Measurements from ENCODE around the gene ZBTB5. TPM values are rescaled to one million over a fixed set of nuclear protein-coding genes. Genes with fewer than 3 reads are reported as not detected.

Gene ZBTB5
- total RNA-seq, 1 experiment from 2014 or later = 16.7 TPM

DNA sequence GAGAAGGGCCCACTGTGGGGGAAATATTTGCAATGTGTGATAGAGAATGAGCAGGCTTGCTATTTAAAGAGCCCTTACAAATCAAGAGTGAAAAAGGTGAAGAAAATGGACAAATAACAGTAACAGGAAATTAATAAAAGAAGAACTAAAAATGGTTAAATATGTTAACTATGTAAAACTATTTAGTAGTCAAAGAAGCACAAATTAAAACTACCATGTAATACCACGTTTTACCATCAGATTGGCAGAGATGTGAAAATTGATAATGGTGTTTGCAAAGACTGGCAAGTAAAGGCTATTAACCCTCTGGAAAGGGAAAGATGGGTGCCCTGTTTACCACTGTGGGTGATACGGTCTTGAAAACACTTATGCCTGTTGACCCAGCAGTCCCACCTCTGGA lies 65.9 kb downstream of the ZBTB5 start:
- ChIA-PET CTCF (interaction anchor here (0.6 to 0.8 kb wide), 2 partner anchors 9 to 11 kb away, joined by 3 to 4 read pairs; no protein-coding TSS in a partner anchor), POLR2A (no interaction called here)
- ATAC-seq = no peak
- no peak for DNase-seq (ENCODE audit: low spot score)
- no peak overlapping the region for H3K4me3 Mint-ChIP-seq
- no peaks in the 10 kb centered on the region for H3K27me3 Mint-ChIP-seq (ENCODE audit: low read depth)
- 0 out of 2 replicates have a peak, but pooled peaks cover 3% of the 10 kb centered on the region for H3K4me1 Mint-ChIP-seq
- TF ChIP-seq MYBL2 (CRISPR knock-in tag; IDR thresholded peaks at IDR 0.05) (no peak), CREB1 (CRISPR knock-in tag; IDR thresholded peaks at IDR 0.05) (no peak), IRF2 (CRISPR knock-in tag; IDR thresholded peaks at IDR 0.05; ENCODE audit: borderline replicate concordance, low read depth) (no peak), KAT7 (CRISPR knock-in tag; IDR thresholded peaks at IDR 0.05; ENCODE audit: borderline replicate concordance) (no peak), TEAD1 (CRISPR knock-in tag; IDR thresholded peaks at IDR 0.05) (no peak), ELF4 (CRISPR knock-in tag; IDR thresholded peaks at IDR 0.05; ENCODE audit: low read depth) (no peak), PRRX2 (CRISPR knock-in tag; IDR thresholded peaks at IDR 0.05) (no peak), CBFB (CRISPR knock-in tag; IDR thresholded peaks at IDR 0.05; ENCODE audit: low read depth) (no peak), NFATC4 (CRISPR knock-in tag; IDR thresholded peaks at IDR 0.05) (no peak), ZNF317 (CRISPR knock-in tag; IDR thresholded peaks at IDR 0.05; ENCODE audit: borderline replicate concordance, low read depth) (no peak)
- TF ChIP-seq, protein P1, sequence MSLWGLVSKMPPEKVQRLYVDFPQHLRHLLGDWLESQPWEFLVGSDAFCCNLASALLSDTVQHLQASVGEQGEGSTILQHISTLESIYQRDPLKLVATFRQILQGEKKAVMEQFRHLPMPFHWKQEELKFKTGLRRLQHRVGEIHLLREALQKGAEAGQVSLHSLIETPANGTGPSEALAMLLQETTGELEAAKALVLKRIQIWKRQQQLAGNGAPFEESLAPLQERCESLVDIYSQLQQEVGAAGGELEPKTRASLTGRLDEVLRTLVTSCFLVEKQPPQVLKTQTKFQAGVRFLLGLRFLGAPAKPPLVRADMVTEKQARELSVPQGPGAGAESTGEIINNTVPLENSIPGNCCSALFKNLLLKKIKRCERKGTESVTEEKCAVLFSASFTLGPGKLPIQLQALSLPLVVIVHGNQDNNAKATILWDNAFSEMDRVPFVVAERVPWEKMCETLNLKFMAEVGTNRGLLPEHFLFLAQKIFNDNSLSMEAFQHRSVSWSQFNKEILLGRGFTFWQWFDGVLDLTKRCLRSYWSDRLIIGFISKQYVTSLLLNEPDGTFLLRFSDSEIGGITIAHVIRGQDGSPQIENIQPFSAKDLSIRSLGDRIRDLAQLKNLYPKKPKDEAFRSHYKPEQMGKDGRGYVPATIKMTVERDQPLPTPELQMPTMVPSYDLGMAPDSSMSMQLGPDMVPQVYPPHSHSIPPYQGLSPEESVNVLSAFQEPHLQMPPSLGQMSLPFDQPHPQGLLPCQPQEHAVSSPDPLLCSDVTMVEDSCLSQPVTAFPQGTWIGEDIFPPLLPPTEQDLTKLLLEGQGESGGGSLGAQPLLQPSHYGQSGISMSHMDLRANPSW (CRISPR knock-in tag; conservative IDR thresholded peaks at IDR 0.05; ENCODE audit: low read depth) = no peak
- TF ChIP-seq, protein P2, sequence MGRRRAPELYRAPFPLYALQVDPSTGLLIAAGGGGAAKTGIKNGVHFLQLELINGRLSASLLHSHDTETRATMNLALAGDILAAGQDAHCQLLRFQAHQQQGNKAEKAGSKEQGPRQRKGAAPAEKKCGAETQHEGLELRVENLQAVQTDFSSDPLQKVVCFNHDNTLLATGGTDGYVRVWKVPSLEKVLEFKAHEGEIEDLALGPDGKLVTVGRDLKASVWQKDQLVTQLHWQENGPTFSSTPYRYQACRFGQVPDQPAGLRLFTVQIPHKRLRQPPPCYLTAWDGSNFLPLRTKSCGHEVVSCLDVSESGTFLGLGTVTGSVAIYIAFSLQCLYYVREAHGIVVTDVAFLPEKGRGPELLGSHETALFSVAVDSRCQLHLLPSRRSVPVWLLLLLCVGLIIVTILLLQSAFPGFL (CRISPR knock-in tag; IDR thresholded peaks at IDR 0.05; ENCODE audit: borderline replicate concordance) = no peak
- TF ChIP-seq, protein P3, sequence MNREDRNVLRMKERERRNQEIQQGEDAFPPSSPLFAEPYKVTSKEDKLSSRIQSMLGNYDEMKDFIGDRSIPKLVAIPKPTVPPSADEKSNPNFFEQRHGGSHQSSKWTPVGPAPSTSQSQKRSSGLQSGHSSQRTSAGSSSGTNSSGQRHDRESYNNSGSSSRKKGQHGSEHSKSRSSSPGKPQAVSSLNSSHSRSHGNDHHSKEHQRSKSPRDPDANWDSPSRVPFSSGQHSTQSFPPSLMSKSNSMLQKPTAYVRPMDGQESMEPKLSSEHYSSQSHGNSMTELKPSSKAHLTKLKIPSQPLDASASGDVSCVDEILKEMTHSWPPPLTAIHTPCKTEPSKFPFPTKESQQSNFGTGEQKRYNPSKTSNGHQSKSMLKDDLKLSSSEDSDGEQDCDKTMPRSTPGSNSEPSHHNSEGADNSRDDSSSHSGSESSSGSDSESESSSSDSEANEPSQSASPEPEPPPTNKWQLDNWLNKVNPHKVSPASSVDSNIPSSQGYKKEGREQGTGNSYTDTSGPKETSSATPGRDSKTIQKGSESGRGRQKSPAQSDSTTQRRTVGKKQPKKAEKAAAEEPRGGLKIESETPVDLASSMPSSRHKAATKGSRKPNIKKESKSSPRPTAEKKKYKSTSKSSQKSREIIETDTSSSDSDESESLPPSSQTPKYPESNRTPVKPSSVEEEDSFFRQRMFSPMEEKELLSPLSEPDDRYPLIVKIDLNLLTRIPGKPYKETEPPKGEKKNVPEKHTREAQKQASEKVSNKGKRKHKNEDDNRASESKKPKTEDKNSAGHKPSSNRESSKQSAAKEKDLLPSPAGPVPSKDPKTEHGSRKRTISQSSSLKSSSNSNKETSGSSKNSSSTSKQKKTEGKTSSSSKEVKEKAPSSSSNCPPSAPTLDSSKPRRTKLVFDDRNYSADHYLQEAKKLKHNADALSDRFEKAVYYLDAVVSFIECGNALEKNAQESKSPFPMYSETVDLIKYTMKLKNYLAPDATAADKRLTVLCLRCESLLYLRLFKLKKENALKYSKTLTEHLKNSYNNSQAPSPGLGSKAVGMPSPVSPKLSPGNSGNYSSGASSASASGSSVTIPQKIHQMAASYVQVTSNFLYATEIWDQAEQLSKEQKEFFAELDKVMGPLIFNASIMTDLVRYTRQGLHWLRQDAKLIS (CRISPR knock-in tag; IDR thresholded peaks at IDR 0.05; ENCODE audit: borderline replicate concordance) = no peak
- TF ChIP-seq, protein P4, sequence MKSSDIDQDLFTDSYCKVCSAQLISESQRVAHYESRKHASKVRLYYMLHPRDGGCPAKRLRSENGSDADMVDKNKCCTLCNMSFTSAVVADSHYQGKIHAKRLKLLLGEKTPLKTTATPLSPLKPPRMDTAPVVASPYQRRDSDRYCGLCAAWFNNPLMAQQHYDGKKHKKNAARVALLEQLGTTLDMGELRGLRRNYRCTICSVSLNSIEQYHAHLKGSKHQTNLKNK (CRISPR knock-in tag; IDR thresholded peaks at IDR 0.05) = no peak
- TF ChIP-seq, protein P5, sequence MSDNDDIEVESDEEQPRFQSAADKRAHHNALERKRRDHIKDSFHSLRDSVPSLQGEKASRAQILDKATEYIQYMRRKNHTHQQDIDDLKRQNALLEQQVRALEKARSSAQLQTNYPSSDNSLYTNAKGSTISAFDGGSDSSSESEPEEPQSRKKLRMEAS (CRISPR knock-in tag; IDR thresholded peaks at IDR 0.05) = no peak
- TF ChIP-seq, protein P6, sequence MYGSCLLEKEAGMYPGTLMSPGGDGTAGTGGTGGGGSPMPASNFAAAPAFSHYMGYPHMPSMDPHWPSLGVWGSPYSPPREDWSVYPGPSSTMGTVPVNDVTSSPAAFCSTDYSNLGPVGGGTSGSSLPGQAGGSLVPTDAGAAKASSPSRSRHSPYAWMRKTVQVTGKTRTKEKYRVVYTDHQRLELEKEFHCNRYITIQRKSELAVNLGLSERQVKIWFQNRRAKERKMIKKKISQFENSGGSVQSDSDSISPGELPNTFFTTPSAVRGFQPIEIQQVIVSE (CRISPR knock-in tag; IDR thresholded peaks at IDR 0.05; ENCODE audit: borderline replicate concordance) = no peak
- no peaks in the 10 kb centered on the region for H3K36me3 Mint-ChIP-seq
- peaks cover 6% of the 10 kb centered on the region; the same call in 1 of the 2 replicates for H3K9me3 Mint-ChIP-seq
- H3K27ac Mint-ChIP-seq = no peak overlapping the region
